WTC11 (cell line): ENCODE results near the gene WDR46. TPM values are rescaled to one million over a fixed set of nuclear protein-coding genes. Genes with fewer than 3 reads are reported as not detected.

Experiments
- ATAC-seq: fragments of 200-7000 bp; cut with Tn5 transposase; 2 replicates; pipeline ENCODE4 v1.10.0; 2021; ENCODE audit warnings: mild to moderate bottlenecking, moderate library complexity
- CTCF ChIA-PET: fragments of 300-600 bp; sonication (Branson Sonifier 250); formaldehyde crosslinking; loops from one replicate; lab custom pipeline; 2021; ENCODE audit warnings: antibody characterized with exemption; lab: Charles Lee
- POLR2A ChIA-PET: fragments of 350-600 bp; sonication (Branson Sonifier 250); formaldehyde crosslinking; loops from one replicate; lab custom pipeline; 2021; ENCODE audit warnings: antibody characterized with exemption; lab: Charles Lee
- DNase-seq: peaks from one replicate; pipeline ENCODE4 v3.0.0; 2021; ENCODE audit warnings: low spot score
- H3K27ac Mint-ChIP-seq: 2 replicates; pipeline ENCODE4 v1.8.0; 2021; ENCODE audit warnings: mixed read lengths
- H3K27me3 Mint-ChIP-seq: 2 replicates; pipeline ENCODE4 v1.8.0; 2021; ENCODE audit warnings: low read depth, mild to moderate bottlenecking, moderate library complexity, mixed read lengths
- H3K36me3 Mint-ChIP-seq: 2 replicates; pipeline ENCODE4 v1.8.0; 2021; ENCODE audit warnings: mixed read lengths
- H3K4me1 Mint-ChIP-seq: 2 replicates; pipeline ENCODE4 v1.8.0; 2022; ENCODE audit warnings: mixed read lengths
- H3K4me3 Mint-ChIP-seq: 2 replicates; pipeline ENCODE4 v1.8.0; 2021; ENCODE audit warnings: mild to moderate bottlenecking, moderate library complexity, mixed read lengths
- H3K9me3 Mint-ChIP-seq: 2 replicates; pipeline ENCODE4 v1.8.0; 2021; ENCODE audit warnings: mixed read lengths
- ATF3 ChIP-seq: sonication (generic); formaldehyde crosslinking; conservative IDR thresholded peaks from 2 replicates; pipeline ENCODE4 v1.8.1; 2022; ENCODE audit warnings: mild to moderate bottlenecking, missing genetic modification reagents
- FOXK1 ChIP-seq: sonication (generic); formaldehyde crosslinking; IDR thresholded peaks from 2 replicates; pipeline ENCODE4 v1.8.0; 2022; ENCODE audit warnings: mild to moderate bottlenecking, moderate library complexity, missing genetic modification reagents
- FOXP4 ChIP-seq: sonication (generic); formaldehyde crosslinking; IDR thresholded peaks from 2 replicates; pipeline ENCODE4 v1.8.0; 2022; ENCODE audit warnings: mild to moderate bottlenecking, missing genetic modification reagents
- PRDM15 ChIP-seq: sonication (generic); formaldehyde crosslinking; IDR thresholded peaks from 2 replicates; pipeline ENCODE4 v1.8.0; 2022; ENCODE audit warnings: missing genetic modification reagents
- PREB ChIP-seq: sonication (generic); formaldehyde crosslinking; IDR thresholded peaks from 2 replicates; pipeline ENCODE4 v1.8.1; 2022; ENCODE audit warnings: mild to moderate bottlenecking, missing genetic modification reagents, moderate library complexity, borderline replicate concordance
- ZBTB43 ChIP-seq: sonication (generic); formaldehyde crosslinking; IDR thresholded peaks from 2 replicates; pipeline ENCODE4 v1.8.1; 2023; ENCODE audit warnings: mild to moderate bottlenecking, missing genetic modification reagents
- ZNF281 ChIP-seq: sonication (generic); formaldehyde crosslinking; IDR thresholded peaks from 2 replicates; pipeline ENCODE4 v1.8.0; 2023; ENCODE audit warnings: mild to moderate bottlenecking, missing genetic modification reagents
- total RNA-seq: library from RNA; stranded (reverse); gene quantifications from 3 replicates; pipeline ENCODE4 v1.2.3, GENCODE V29; 2021

The WDR46 gene
- total RNA-seq, 1 experiment from 2014 or later, result 94.5 TPM

- TF ChIP-seq PRDM15 (CRISPR knock-in tag) (peak; percentile 97), FOXK1 (peak; percentile 53; the same call in 1 of the 2 replicates), FOXP4 (CRISPR knock-in tag) (0 out of 2 replicates have a peak, but pooled peaks have one; percentile 69), PREB (0 out of 2 replicates have a peak, but pooled peaks have one; percentile 18), ZBTB43 (CRISPR knock-in tag) (peak; percentile 77; the same call in 1 of the 2 replicates)
Observed at GRCh38 chr6:33299237-33299944, 10.4 kb upstream of the WDR46 start (continued).

GRCh38 chr6:33298773-33299236 is 9.8 kb upstream of the WDR46 start, which contains the start of gene RGL2:
TSS of gene RGL2 (minus strand) at chr6:33298942. CDS start at chr6:33298610, 332 bp downstream.
- peaks cover 17% of the 10 kb centered on the region for H3K4me1 Mint-ChIP-seq
- H3K27me3 Mint-ChIP-seq, result no peaks in the 10 kb centered on the region
- peak; percentile 43 for DNase-seq
- H3K27ac Mint-ChIP-seq, result peak within 1 kb of the TSS; percentile 100
- no peak for TF ChIP-seq ATF3 (CRISPR knock-in tag)
- TF ChIP-seq ZNF281 (CRISPR knock-in tag), result 0 out of 2 replicates have a peak, but pooled peaks have one; percentile 4
- H3K4me3 Mint-ChIP-seq, result peak within 1 kb of the TSS; percentile 99
- ChIA-PET POLR2A (interaction anchor here (0.8 to 1.6 kb wide), 6 partner anchors 9 to 327 kb away, joined by 4 to 19 read pairs (median 6); partner anchors contain the start of genes B3GALT4, PFDN6, RPS18 and VPS52), CTCF (interaction anchor here (0.5 to 4.0 kb wide), 11 partner anchors 9 to 120 kb away, joined by 3 to 40 read pairs (median 5); partner anchors contain the start of genes B3GALT4, CUTA, PFDN6 and WDR46)
- peaks cover 12% of the 10 kb centered on the region; the same call in 1 of the 2 replicates for H3K36me3 Mint-ChIP-seq
- H3K9me3 Mint-ChIP-seq, result no peaks in the 10 kb centered on the region
- ATAC-seq, result no peak
